HG03025 (cell line): Measurements from ENCODE around the gene SEMA4G.

Experiments
- ATAC-seq: cut with Tn5 transposase; IDR thresholded peaks from one replicate; pipeline ENCODE4 v1.9.1; 2021; ENCODE audit warnings: mild to moderate bottlenecking, moderate library complexity; ENCODE audit not compliant: unreplicated experiment, low FRiP score

Gene SEMA4G

GRCh38 chr10:100969187-100970075 is at the start of gene SEMA4G:
Gene SEMA4G (plus strand): TSS chr10:100969504. CDS start chr10:100972913, 3,409 bp downstream.
- ATAC-seq: no peak

- no peak for ATAC-seq
Observed at GRCh38 chr10:100923580-100923979, 45.7 kb upstream of the SEMA4G start.

GRCh38 chr10:100927266-100927665 is 42.0 kb upstream of the SEMA4G start:
- ATAC-seq: no peak

- ATAC-seq: no peak
Observed at GRCh38 chr10:100928039-100928438, 41.3 kb upstream of the SEMA4G start.

GRCh38 chr10:100930368-100930767 is 38.9 kb upstream of the SEMA4G start:
- no peak for ATAC-seq

- no peak for ATAC-seq
Observed at GRCh38 chr10:100934084-100934659, 35.1 kb upstream of the SEMA4G start.

- no peak for ATAC-seq
Observed at GRCh38 chr10:100939763-100940344, 29.4 kb upstream of the SEMA4G start.

- no peak for ATAC-seq
Observed at GRCh38 chr10:100942229-100942628, 27.1 kb upstream of the SEMA4G start.

- no peak for ATAC-seq
Observed at GRCh38 chr10:100943508-100943907, 25.8 kb upstream of the SEMA4G start.

- ATAC-seq: no peak
Observed at GRCh38 chr10:100945754-100946153, 23.6 kb upstream of the SEMA4G start.

- ATAC-seq: no peak
Observed at GRCh38 chr10:100948916-100949315, 20.4 kb upstream of the SEMA4G start.

- ATAC-seq: no peak
Observed at GRCh38 chr10:100960251-100960650, 9.1 kb upstream of the SEMA4G start.

GRCh38 chr10:100962351-100963080 is 6.8 kb upstream of the SEMA4G start:
- no peak for ATAC-seq

GRCh38 chr10:100963826-100964225 is 5.5 kb upstream of the SEMA4G start:
- ATAC-seq: no peak

- ATAC-seq: no peak
Observed at GRCh38 chr10:100965820-100966219, 3.5 kb upstream of the SEMA4G start.

- no peak for ATAC-seq
Observed at GRCh38 chr10:100966887-100967286, 2.4 kb upstream of the SEMA4G start.

- no peak for ATAC-seq
Observed at GRCh38 chr10:100967332-100967731, 2.0 kb upstream of the SEMA4G start.

- ATAC-seq: no peak
Observed at GRCh38 chr10:100968062-100968736, 1.1 kb upstream of the SEMA4G start.

- no peak for ATAC-seq
Observed at GRCh38 chr10:100968863-100969186, 479 bp upstream of the SEMA4G start.

- no peak for ATAC-seq
Observed at GRCh38 chr10:100970076-100970913, 991 bp downstream of the SEMA4G start.
